GM23338 (cell line): ENCODE measurements around the gene MYH15. TPM values are rescaled to one million over a fixed set of nuclear protein-coding genes. Genes with fewer than 3 reads are reported as not detected.

Experiments
- ATAC-seq: fragments of 200-7000 bp; cut with Tn5 transposase; 3 replicates; pipeline ENCODE4 v1.9.1; 2020
- DNase-seq: peaks from one replicate; pipeline ENCODE4 v3.0.0-alpha.2; 2015; ENCODE audit warnings: low spot score
- H2AFZ ChIP-seq: fragments of 200-600 bp; sonication (generic); 2 replicates; pipeline ENCODE4 v1.8.0; 2016; ENCODE audit warnings: antibody characterized with exemption, mild to moderate bottlenecking, moderate library complexity
- H3F3A ChIP-seq: fragments of 200-600 bp; sonication (generic); replicated peaks from 2 replicates; pipeline ENCODE4 v1.8.0; 2017; ENCODE audit warnings: antibody characterized with exemption, mixed run types, low read depth
- H3K27ac ChIP-seq: fragments of 200-600 bp; sonication (generic); 2 replicates; pipeline ENCODE4 v1.6.1; 2016; ENCODE audit warnings: low read depth
- H3K27me3 ChIP-seq: fragments of 200-600 bp; sonication (generic); 2 replicates; pipeline ENCODE4 v1.8.0; 2016; ENCODE audit warnings: mild to moderate bottlenecking, mixed run types, moderate library complexity; ENCODE audit not compliant: insufficient read depth
- H3K36me3 ChIP-seq: fragments of 200-600 bp; sonication (generic); 2 replicates; pipeline ENCODE4 v1.8.0; 2016; ENCODE audit warnings: mild to moderate bottlenecking; ENCODE audit not compliant: insufficient read depth
- H3K4me1 ChIP-seq: fragments of 200-600 bp; sonication (generic); 2 replicates; pipeline ENCODE4 v1.8.0; 2016; ENCODE audit warnings: mild to moderate bottlenecking, moderate library complexity; ENCODE audit not compliant: insufficient read depth
- H3K4me2 ChIP-seq: fragments of 200-600 bp; sonication (generic); 2 replicates; pipeline ENCODE4 v1.7.1; 2017; ENCODE audit warnings: mixed run types
- H3K4me3 ChIP-seq: fragments of 200-600 bp; sonication (generic); 2 replicates; pipeline ENCODE4 v1.6.1; 2016; ENCODE audit warnings: mixed run types
- H3K79me2 ChIP-seq: fragments of 200-600 bp; sonication (generic); replicated peaks from 2 replicates; pipeline ENCODE4 v1.8.0; 2017; ENCODE audit warnings: mild to moderate bottlenecking; ENCODE audit not compliant: insufficient read depth
- H3K9me2 ChIP-seq: fragments of 200-600 bp; sonication (generic); 2 replicates; pipeline ENCODE4 v1.8.0; 2017; ENCODE audit not compliant: insufficient read depth
- H4K20me1 ChIP-seq: fragments of 200-600 bp; sonication (generic); replicated peaks from 2 replicates; pipeline ENCODE4 v1.8.0; 2017; ENCODE audit warnings: mild to moderate bottlenecking; ENCODE audit not compliant: insufficient read depth
- H3K27ac Mint-ChIP-seq: 2 replicates; pipeline ENCODE4 v1.8.0; 2020; ENCODE audit warnings: inconsistent platforms, mild to moderate bottlenecking, moderate library complexity, mixed read lengths
- H3K27me3 Mint-ChIP-seq: 3 replicates; pipeline ENCODE4 v1.8.0; 2022; ENCODE audit warnings: low read depth, mild to moderate bottlenecking, moderate library complexity, mixed read lengths, inconsistent platforms; ENCODE audit not compliant: insufficient read depth, poor library complexity
- H3K36me3 Mint-ChIP-seq: 3 replicates; pipeline ENCODE4 v1.8.0; 2021; ENCODE audit warnings: low read depth, mild to moderate bottlenecking, inconsistent platforms, moderate library complexity, mixed read lengths
- H3K4me1 Mint-ChIP-seq: 3 replicates; pipeline ENCODE4 v1.8.0; 2020; ENCODE audit warnings: mild to moderate bottlenecking, inconsistent platforms, mixed read lengths
- H3K4me3 Mint-ChIP-seq: 3 replicates; pipeline ENCODE4 v1.8.0; 2021; ENCODE audit warnings: moderate library complexity, mild to moderate bottlenecking, inconsistent platforms, mixed read lengths
- H3K9me3 Mint-ChIP-seq: 3 replicates; pipeline ENCODE4 v1.8.0; 2020; ENCODE audit warnings: moderate library complexity, mild to moderate bottlenecking, inconsistent platforms, mixed read lengths
- CREB1 ChIP-seq: fragments of 250-450 bp; sonication (Bioruptor Pico); IDR thresholded peaks from 2 replicates; pipeline ENCODE4 v1.5.0; 2020; ENCODE audit warnings: low read depth, mild to moderate bottlenecking, moderate library complexity
- CTCF ChIP-seq, 2 experiments: fragments of 200-600 bp in 1 of 2; sonication (generic) in 1 of 2; conservative IDR thresholded peaks; 2 replicates each; pipeline versions ENCODE4 v1.5.1 to v1.6.1; 2016 to 2017; ENCODE audit warnings: antibody characterized with exemption in 2 of 2, low read depth in 2 of 2, mild to moderate bottlenecking in 2 of 2, moderate library complexity in 1 of 2
- ETS1 ChIP-seq: IDR thresholded peaks from 2 replicates; pipeline ENCODE4 v1.6.1; 2016; ENCODE audit warnings: antibody characterized with exemption
- EZH2 ChIP-seq: fragments of 200-600 bp; sonication (generic); IDR thresholded peaks from one replicate; pipeline ENCODE4 v1.8.0; 2017; ENCODE audit warnings: antibody characterized with exemption, mild to moderate bottlenecking, low read depth; ENCODE audit not compliant: unreplicated experiment
- JUNB ChIP-seq: IDR thresholded peaks from one replicate; pipeline ENCODE4 v1.6.1; 2016; ENCODE audit warnings: antibody characterized with exemption; ENCODE audit not compliant: unreplicated experiment
- NANOG ChIP-seq: IDR thresholded peaks from 2 replicates; pipeline ENCODE4 v1.6.1; 2016; ENCODE audit warnings: antibody characterized with exemption, borderline replicate concordance
- POLR2AphosphoS5 ChIP-seq: IDR thresholded peaks from 2 replicates; pipeline ENCODE4 v1.6.1; 2016; ENCODE audit warnings: antibody characterized with exemption, low read depth
- REST ChIP-seq: IDR thresholded peaks from one replicate; pipeline ENCODE4 v1.6.1; 2018; ENCODE audit warnings: antibody characterized with exemption; ENCODE audit not compliant: unreplicated experiment
- STAT1 ChIP-seq: IDR thresholded peaks from one replicate; pipeline ENCODE4 v1.6.1; 2016; ENCODE audit warnings: antibody characterized with exemption; ENCODE audit not compliant: unreplicated experiment
- ZNF331 ChIP-seq: fragments of 250-450 bp; sonication (Bioruptor Pico); IDR thresholded peaks from 2 replicates; pipeline ENCODE4 v1.5.0; 2020; ENCODE audit warnings: low read depth, mild to moderate bottlenecking, moderate library complexity
- polyA plus RNA-seq: library from polyadenylated mRNA; unstranded; fragments of >200 nt; fragmentation: Nextera tagmentation; extraction: Ambion mirVana; gene quantifications from 2 replicates; pipeline ENCODE4 v1.2.1, GENCODE V29; 2016
- total RNA-seq: library from RNA; depleted of rRNA; stranded (reverse); fragments of >200 nt; shearing (Covaris generic); gene quantifications from 2 replicates; pipeline ENCODE4 v1.2.3, GENCODE V29; 2014

Gene MYH15
- total and polyA plus RNA-seq, 2 experiments from 2014 or later: 0.07 TPM; not detected in 1

- no peak for TF ChIP-seq REST
- no peak for TF ChIP-seq POLR2AphosphoS5
- no peak for TF ChIP-seq JUNB
- no peak for TF ChIP-seq STAT1
- TF ChIP-seq ZNF331 (CRISPR knock-in tag): no peak
- no peak for TF ChIP-seq NANOG
- TF ChIP-seq CREB1 (CRISPR knock-in tag): no peak
- TF ChIP-seq EZH2: no peak
- TF ChIP-seq ETS1: no peak
Observed at GRCh38 chr3:108407886-108408285, 102.5 kb downstream of the MYH15 start (continued).

GRCh38 chr3:108406661-108407206 is 103.7 kb downstream of the MYH15 start:
- no peak overlapping the region for H3K27ac ChIP-seq

More at GRCh38 chr3:108406661-108407206, 103.7 kb downstream of the MYH15 start:
- ATAC-seq: peak; percentile 84
- Histone ChIP-seq H4K20me1 (no peaks in the 10 kb centered on the region), H3K4me1 (0 out of 2 replicates have a peak, but pooled peaks cover 11% of the 10 kb centered on the region), H3K9me2 (peaks cover 4% of the 10 kb centered on the region), H2AFZ (peak overlapping the region; percentile 81), H3K36me3 (no peaks in the 10 kb centered on the region), H3K4me3 (no peak overlapping the region), H3K4me2 (no peak overlapping the region), H3K79me2 (no peaks in the 10 kb centered on the region), H3F3A (no peaks in the 10 kb centered on the region), H3K27me3 (no peaks in the 10 kb centered on the region)
- H3K4me3 Mint-ChIP-seq: no peak overlapping the region
- DNase-seq: peak; percentile 62
- H3K36me3 Mint-ChIP-seq: no peaks in the 10 kb centered on the region
- no peaks in the 10 kb centered on the region for H3K27me3 Mint-ChIP-seq
- TF ChIP-seq REST (no peak), NANOG (no peak), POLR2AphosphoS5 (no peak), CTCF (conservative IDR thresholded peaks at IDR 0.05; ENCODE audit: low read depth in 2 of 2) (peak; percentile 65 to 67)
- H3K27ac Mint-ChIP-seq: no peak overlapping the region
- peaks cover 26% of the 10 kb centered on the region for H3K4me1 Mint-ChIP-seq
- H3K9me3 Mint-ChIP-seq: no peaks in the 10 kb centered on the region
